GM18498 (cell line): ENCODE measurements around the gene TMEM51.

ENCODE experiments used
- ATAC-seq: cut with Tn5 transposase; IDR thresholded peaks from one replicate; pipeline ENCODE4 v1.9.1; 2021; ENCODE audit warnings: mild to moderate bottlenecking, moderate library complexity; ENCODE audit not compliant: unreplicated experiment

Gene TMEM51

GRCh38 chr1:15191770-15192169 is 38.2 kb downstream of the TMEM51 start:
- no peak for ATAC-seq

GRCh38 chr1:15192916-15193550 is 39.5 kb downstream of the TMEM51 start:
- ATAC-seq = no peak

- no peak for ATAC-seq
These were observed 42.0 kb downstream of the TMEM51 start for GRCh38 chr1:15195420-15196052.

- no peak for ATAC-seq
These were observed 42.5 kb downstream of the TMEM51 start for GRCh38 chr1:15196069-15196468.

GRCh38 chr1:15196807-15197530 is 43.4 kb downstream of the TMEM51 start:
- no peak for ATAC-seq

- no peak for ATAC-seq
These were observed 44.3 kb downstream of the TMEM51 start for GRCh38 chr1:15197591-15198447.

GRCh38 chr1:15198684-15199083 is 45.1 kb downstream of the TMEM51 start:
- no peak for ATAC-seq

- ATAC-seq = no peak
These were observed 47.7 kb downstream of the TMEM51 start for GRCh38 chr1:15201221-15201620.

- ATAC-seq = no peak
These were observed 48.5 kb downstream of the TMEM51 start for GRCh38 chr1:15201849-15202551.

GRCh38 chr1:15204931-15205330 is 51.4 kb downstream of the TMEM51 start:
- ATAC-seq = no peak

GRCh38 chr1:15205586-15206346 is 52.2 kb downstream of the TMEM51 start:
- ATAC-seq = no peak

- no peak for ATAC-seq
These were observed 53.0 kb downstream of the TMEM51 start for GRCh38 chr1:15206418-15207030.

- ATAC-seq = no peak
These were observed 53.7 kb downstream of the TMEM51 start for GRCh38 chr1:15207031-15207828.

- ATAC-seq = no peak
These were observed 54.4 kb downstream of the TMEM51 start for GRCh38 chr1:15207829-15208429.

- ATAC-seq = no peak
These were observed 57.3 kb downstream of the TMEM51 start for GRCh38 chr1:15210651-15211375.

GRCh38 chr1:15211424-15211823 is 57.9 kb downstream of the TMEM51 start:
- no peak for ATAC-seq

GRCh38 chr1:15212216-15212953 is 58.8 kb downstream of the TMEM51 start:
- no peak for ATAC-seq
